Activated T-helper 2 cell treated with anti-CD3 and anti-CD28 coated beads, Interferon-gamma antibody, Interleukin-2, Interleukin-4, amounts not matched to agents 10 μg/mL and 5 μg/mL and 100 μg/mL, durations not matched to agents 14 hours and 24 hours and 36 hours (primary cell): Measurements from ENCODE around the gene SRBD1. TPM values are rescaled to one million over a fixed set of nuclear protein-coding genes. Genes with fewer than 3 reads are reported as not detected.
A peak's percentile ranks its signal among the peaks of the same experiment; 100 is the strongest.

Experiments
- DNase-seq: peaks from one replicate; pipeline ENCODE4 v3.0.0; 2021; ENCODE audit warnings: low spot score
- H3K27ac Mint-ChIP-seq: one replicate; pipeline ENCODE4 v1.8.0; 2021; ENCODE audit warnings: mixed read lengths
- H3K27me3 Mint-ChIP-seq: one replicate; pipeline ENCODE4 v1.8.0; 2021; ENCODE audit warnings: low read depth, mixed read lengths
- H3K36me3 Mint-ChIP-seq: one replicate; pipeline ENCODE4 v1.8.0; 2021; ENCODE audit warnings: low read depth, mixed read lengths
- H3K4me1 Mint-ChIP-seq: one replicate; pipeline ENCODE4 v1.8.0; 2021; ENCODE audit warnings: low read depth, mixed read lengths
- H3K4me3 Mint-ChIP-seq: one replicate; pipeline ENCODE4 v1.8.0; 2021; ENCODE audit warnings: low read depth, mild to moderate bottlenecking, moderate library complexity, mixed read lengths
- H3K9me3 Mint-ChIP-seq: one replicate; pipeline ENCODE4 v1.8.0; 2021; ENCODE audit warnings: mixed read lengths
- intact Hi-C: fragments of 100-400 bp; cut with micrococcal nuclease; formaldehyde crosslinking; loops from one replicate; pipeline ENCODE4 v1.15.1; 2023
- total RNA-seq: library from RNA; stranded (reverse); gene quantifications from 2 replicates; pipeline ENCODE4 v1.2.3, GENCODE V29; 2022

The SRBD1 gene
- total RNA-seq, 1 donor from 2014 or later = 21.7 TPM

- H3K36me3 Mint-ChIP-seq = no peaks in the 10 kb centered on the region
Observed at GRCh38 chr2:45626387-45627221, 15.5 kb upstream of the SRBD1 start.

GRCh38 chr2:45625824-45626223 is 14.8 kb upstream of the SRBD1 start:
- Mint-ChIP-seq H3K9me3 (no peaks in the 10 kb centered on the region), H3K4me3 (no peak overlapping the region), H3K27me3 (peaks cover 19% of the 10 kb centered on the region), H3K27ac (no peak overlapping the region), H3K36me3 (no peaks in the 10 kb centered on the region), H3K4me1 (peaks cover 22% of the 10 kb centered on the region)
- DNase-seq = no peak
- intact Hi-C loops = no loop called here

More at GRCh38 chr2:45626387-45627221, 15.5 kb upstream of the SRBD1 start:
- Mint-ChIP-seq H3K27me3 (peaks cover 27% of the 10 kb centered on the region), H3K4me3 (no peak overlapping the region), H3K9me3 (no peaks in the 10 kb centered on the region), H3K4me1 (peaks cover 20% of the 10 kb centered on the region), H3K27ac (no peak overlapping the region)
- DNase-seq = no peak
- intact Hi-C loops = no loop called here

GRCh38 chr2:45623098-45623497 is 12.0 kb upstream of the SRBD1 start:
- Mint-ChIP-seq H3K27me3 (peaks cover 15% of the 10 kb centered on the region), H3K36me3 (no peaks in the 10 kb centered on the region), H3K27ac (no peak overlapping the region), H3K9me3 (no peaks in the 10 kb centered on the region), H3K4me3 (no peak overlapping the region), H3K4me1 (peaks cover 28% of the 10 kb centered on the region)
- no peak for DNase-seq
- intact Hi-C loops = no loop called here

- no peak for DNase-seq
- no peaks in the 10 kb centered on the region for H3K36me3 Mint-ChIP-seq
- peaks cover 28% of the 10 kb centered on the region for H3K4me1 Mint-ChIP-seq
- H3K9me3 Mint-ChIP-seq = no peaks in the 10 kb centered on the region
- H3K27ac Mint-ChIP-seq = no peak overlapping the region
- H3K27me3 Mint-ChIP-seq = peaks cover 11% of the 10 kb centered on the region
- no peak overlapping the region for H3K4me3 Mint-ChIP-seq
- intact Hi-C loops = no loop called here
Observed at GRCh38 chr2:45622336-45623075, 11.4 kb upstream of the SRBD1 start.

- Mint-ChIP-seq H3K36me3 (no peaks in the 10 kb centered on the region), H3K4me1 (peaks cover 13% of the 10 kb centered on the region), H3K27me3 (peaks cover 5% of the 10 kb centered on the region), H3K9me3 (no peaks in the 10 kb centered on the region), H3K27ac (no peak overlapping the region), H3K4me3 (no peak overlapping the region)
- intact Hi-C loops = no loop called here
- no peak for DNase-seq
Observed at GRCh38 chr2:45617496-45617895, 6.4 kb upstream of the SRBD1 start.

GRCh38 chr2:45616658-45617411 is 5.8 kb upstream of the SRBD1 start:
- no peaks in the 10 kb centered on the region for H3K9me3 Mint-ChIP-seq
- intact Hi-C loops = no loop called here
- H3K27me3 Mint-ChIP-seq = peaks cover 5% of the 10 kb centered on the region
- H3K4me1 Mint-ChIP-seq = peaks cover 9% of the 10 kb centered on the region
- H3K4me3 Mint-ChIP-seq = no peak overlapping the region
- H3K36me3 Mint-ChIP-seq = no peaks in the 10 kb centered on the region
- no peak for DNase-seq
- H3K27ac Mint-ChIP-seq = no peak overlapping the region

- Mint-ChIP-seq H3K4me1 (peaks cover 10% of the 10 kb centered on the region), H3K4me3 (no peak overlapping the region), H3K9me3 (no peaks in the 10 kb centered on the region), H3K27ac (no peak overlapping the region), H3K36me3 (no peaks in the 10 kb centered on the region), H3K27me3 (peaks cover 5% of the 10 kb centered on the region)
- DNase-seq = no peak
- intact Hi-C loops = no loop called here
Observed at GRCh38 chr2:45614871-45615415, 3.9 kb upstream of the SRBD1 start.

GRCh38 chr2:45614330-45614729 is 3.3 kb upstream of the SRBD1 start:
- H3K9me3 Mint-ChIP-seq = no peaks in the 10 kb centered on the region
- no peak for DNase-seq
- no peaks in the 10 kb centered on the region for H3K36me3 Mint-ChIP-seq
- H3K27me3 Mint-ChIP-seq = peaks cover 2% of the 10 kb centered on the region
- intact Hi-C loops = no loop called here
- H3K4me1 Mint-ChIP-seq = peaks cover 13% of the 10 kb centered on the region
- H3K27ac Mint-ChIP-seq = no peak overlapping the region
- no peak overlapping the region for H3K4me3 Mint-ChIP-seq

GRCh38 chr2:45612731-45613130 is 1.7 kb upstream of the SRBD1 start:
- DNase-seq = no peak
- no peak overlapping the region for H3K27ac Mint-ChIP-seq
- peaks cover 2% of the 10 kb centered on the region for H3K27me3 Mint-ChIP-seq
- intact Hi-C loops = no loop called here
- peaks cover 19% of the 10 kb centered on the region for H3K4me1 Mint-ChIP-seq
- no peaks in the 10 kb centered on the region for H3K36me3 Mint-ChIP-seq
- no peak overlapping the region for H3K4me3 Mint-ChIP-seq
- no peaks in the 10 kb centered on the region for H3K9me3 Mint-ChIP-seq

- Mint-ChIP-seq H3K4me1 (peaks cover 21% of the 10 kb centered on the region), H3K27ac (no peak overlapping the region), H3K4me3 (no peak overlapping the region), H3K27me3 (peaks cover 2% of the 10 kb centered on the region), H3K36me3 (no peaks in the 10 kb centered on the region), H3K9me3 (no peaks in the 10 kb centered on the region)
- DNase-seq = no peak
- intact Hi-C loops = no loop called here
Observed at GRCh38 chr2:45612285-45612684, 1.2 kb upstream of the SRBD1 start.

GRCh38 chr2:45610281-45611019 is 617 bp downstream of the SRBD1 start:
- H3K36me3 Mint-ChIP-seq = no peaks in the 10 kb centered on the region

GRCh38 chr2:45607701-45608100 is 3.4 kb downstream of the SRBD1 start:
- Mint-ChIP-seq H3K9me3 (no peaks in the 10 kb centered on the region), H3K4me1 (peaks cover 28% of the 10 kb centered on the region), H3K36me3 (peaks cover 17% of the 10 kb centered on the region), H3K27ac (no peak overlapping the region), H3K27me3 (no peaks in the 10 kb centered on the region), H3K4me3 (no peak overlapping the region)
- intact Hi-C loops = no loop called here
- no peak for DNase-seq

More at GRCh38 chr2:45610281-45611019, 617 bp downstream of the SRBD1 start:
- no peaks in the 10 kb centered on the region for H3K27me3 Mint-ChIP-seq
- H3K27ac Mint-ChIP-seq = peak overlapping the region; percentile 95
- H3K9me3 Mint-ChIP-seq = no peaks in the 10 kb centered on the region
- peak; percentile 43 for DNase-seq
- intact Hi-C loops = no loop called here
- peaks cover 24% of the 10 kb centered on the region for H3K4me1 Mint-ChIP-seq
- H3K4me3 Mint-ChIP-seq = peak overlapping the region; percentile 94
